Measurements from ENCODE around the gene FBXL7. TPM values are rescaled to one million over a fixed set of nuclear protein-coding genes. Genes with fewer than 3 reads are reported as not detected.

FBXL7 gene
- total RNA-seq, 1 experiment from 2014 or later: not detected

GRCh38 chr5:15703901-15704300, 203.9 kb downstream of the FBXL7 start:
- no peak overlapping the region for H3K4me3 Mint-ChIP-seq (ENCODE audit: unreplicated experiment)
- no peaks in the 10 kb centered on the region for H3K9me3 Mint-ChIP-seq (ENCODE audit: unreplicated experiment)
- BruUV-seq (replicated peaks): no TSS peak
- CTCF ChIA-PET: interaction anchor here (0.6 kb wide), 1 partner anchor 23 kb away, joined by 3 read pairs; no protein-coding TSS in a partner anchor
- no peak overlapping the region for H3K27ac Mint-ChIP-seq (ENCODE audit: low read depth, unreplicated experiment)
- no peak for TF ChIP-seq CTCF (IDR thresholded peaks at IDR 0.05; ENCODE audit: unreplicated experiment)
- H3K4me1 Mint-ChIP-seq (ENCODE audit: insufficient read depth, unreplicated experiment): peaks cover 11% of the 10 kb centered on the region
- H3K36me3 Mint-ChIP-seq (ENCODE audit: insufficient read depth, unreplicated experiment): no peaks in the 10 kb centered on the region
- no peak for DNase-seq (ENCODE audit: unreplicated experiment)
- no peaks in the 10 kb centered on the region for H3K27me3 Mint-ChIP-seq (ENCODE audit: insufficient read depth, unreplicated experiment)
- intact Hi-C loops (cut with micrococcal nuclease): no loop called here
- POLR2A ChIA-PET: no interaction called here

- Mint-ChIP-seq H3K4me3 (ENCODE audit: unreplicated experiment) (no peak overlapping the region), H3K27ac (ENCODE audit: low read depth, unreplicated experiment) (no peak overlapping the region), H3K4me1 (ENCODE audit: insufficient read depth, unreplicated experiment) (peaks cover 11% of the 10 kb centered on the region), H3K9me3 (ENCODE audit: unreplicated experiment) (no peaks in the 10 kb centered on the region), H3K27me3 (ENCODE audit: insufficient read depth, unreplicated experiment) (no peaks in the 10 kb centered on the region), H3K36me3 (ENCODE audit: insufficient read depth, unreplicated experiment) (no peaks in the 10 kb centered on the region)
- POLR2A ChIA-PET: no interaction called here
- DNase-seq (ENCODE audit: unreplicated experiment): no peak
- intact Hi-C loops (cut with micrococcal nuclease): no loop called here
- no peak for TF ChIP-seq CTCF (IDR thresholded peaks at IDR 0.05; ENCODE audit: unreplicated experiment)
- no TSS peak for BruUV-seq (replicated peaks)
- CTCF ChIA-PET: interaction anchor here (0.6 kb wide), 2 partner anchors 11 to 374 kb away, joined by 4 to 7 read pairs; no protein-coding TSS in a partner anchor
Measured at GRCh38 chr5:15704397-15704947, 204.5 kb downstream of the FBXL7 start.

GRCh38 chr5:15707631-15708030, 207.7 kb downstream of the FBXL7 start:
- no TSS peak for BruUV-seq (replicated peaks)
- no peak for TF ChIP-seq CTCF (IDR thresholded peaks at IDR 0.05; ENCODE audit: unreplicated experiment)
- Mint-ChIP-seq H3K27me3 (ENCODE audit: insufficient read depth, unreplicated experiment) (no peaks in the 10 kb centered on the region), H3K9me3 (ENCODE audit: unreplicated experiment) (peaks cover 8% of the 10 kb centered on the region), H3K36me3 (ENCODE audit: insufficient read depth, unreplicated experiment) (no peaks in the 10 kb centered on the region), H3K27ac (ENCODE audit: low read depth, unreplicated experiment) (no peak overlapping the region), H3K4me1 (ENCODE audit: insufficient read depth, unreplicated experiment) (peaks cover 6% of the 10 kb centered on the region), H3K4me3 (ENCODE audit: unreplicated experiment) (no peak overlapping the region)
- DNase-seq (ENCODE audit: unreplicated experiment): no peak
- POLR2A ChIA-PET: no interaction called here
- intact Hi-C loops (cut with micrococcal nuclease): no loop called here
- CTCF ChIA-PET: interaction anchor here (0.6 kb wide), 1 partner anchor 116 kb away, joined by 3 read pairs; no protein-coding TSS in a partner anchor

GRCh38 chr5:15711892-15712291, 211.9 kb downstream of the FBXL7 start:
- H3K9me3 Mint-ChIP-seq (ENCODE audit: unreplicated experiment): peaks cover 8% of the 10 kb centered on the region
- ChIA-PET POLR2A (no interaction called here), CTCF (interaction anchor here (0.5 to 0.6 kb wide), 2 partner anchors 10 to 113 kb away, joined by 3 to 4 read pairs; no protein-coding TSS in a partner anchor)
- intact Hi-C loops (cut with micrococcal nuclease): no loop called here
- H3K4me1 Mint-ChIP-seq (ENCODE audit: insufficient read depth, unreplicated experiment): peaks cover 6% of the 10 kb centered on the region
- no peaks in the 10 kb centered on the region for H3K27me3 Mint-ChIP-seq (ENCODE audit: insufficient read depth, unreplicated experiment)
- TF ChIP-seq CTCF (IDR thresholded peaks at IDR 0.05; ENCODE audit: unreplicated experiment): no peak
- BruUV-seq (replicated peaks): no TSS peak
- H3K4me3 Mint-ChIP-seq (ENCODE audit: unreplicated experiment): no peak overlapping the region
- DNase-seq (ENCODE audit: unreplicated experiment): no peak
- no peaks in the 10 kb centered on the region for H3K36me3 Mint-ChIP-seq (ENCODE audit: insufficient read depth, unreplicated experiment)
- no peak overlapping the region for H3K27ac Mint-ChIP-seq (ENCODE audit: low read depth, unreplicated experiment)
